GM18951 (cell line): ENCODE measurements around the gene TTC34.

ENCODE experiments used
- POLR2A ChIP-seq: IDR thresholded peaks from 4 replicates; pipeline ENCODE4 v1.6.1; 2011; ENCODE audit warnings: mild to moderate bottlenecking; ENCODE audit not compliant: insufficient read length, insufficient read depth; ENCODE audit errors: extremely low read depth
- in situ Hi-C: fragments of 300-500 bp; cut with MboI; formaldehyde crosslinking; loops from one replicate; pipeline ENCODE4 v1.12.0; 2022; ENCODE audit warnings: low sequenced_read_pairs, mixed read lengths, inconsistent platforms; ENCODE audit not compliant: unreplicated experiment

TTC34 gene

DNA sequence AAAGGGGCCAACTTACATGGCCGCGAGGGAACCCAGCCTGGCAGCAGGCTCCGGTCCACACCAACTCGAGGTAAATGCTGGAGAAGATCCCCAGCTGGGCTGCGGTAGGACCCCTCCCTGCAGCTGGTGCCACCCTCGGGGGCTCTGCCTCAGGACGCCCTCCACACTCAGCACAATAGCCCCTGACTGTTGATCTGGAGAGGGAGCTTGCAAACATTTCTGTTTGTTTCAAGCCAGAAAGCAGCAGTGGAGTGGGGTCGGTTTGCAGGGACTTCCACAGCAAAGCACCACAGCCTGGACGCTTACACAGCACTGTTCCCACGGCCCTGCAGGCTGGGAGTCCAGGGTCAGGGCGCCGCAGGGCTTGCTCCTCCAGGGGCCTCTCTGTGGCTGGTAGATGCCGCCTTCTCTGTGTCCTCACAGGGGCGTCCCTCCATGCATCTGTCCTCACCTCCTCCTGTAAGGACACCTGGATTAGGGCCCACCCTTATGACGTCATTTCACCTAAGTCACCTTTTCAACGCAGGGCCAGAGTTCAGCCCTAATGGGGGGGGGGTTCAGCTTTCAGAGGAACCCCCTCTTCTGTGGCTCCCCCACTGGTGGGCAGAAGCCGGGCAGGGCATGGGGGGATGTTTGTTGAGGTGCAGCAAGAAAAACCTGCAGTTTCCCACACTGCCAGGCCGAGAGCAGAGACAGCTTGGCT, 24.1 kb upstream of the TTC34 start:
- TF ChIP-seq POLR2A, result no peak
- in situ Hi-C loops, result no loop called here

DNA sequence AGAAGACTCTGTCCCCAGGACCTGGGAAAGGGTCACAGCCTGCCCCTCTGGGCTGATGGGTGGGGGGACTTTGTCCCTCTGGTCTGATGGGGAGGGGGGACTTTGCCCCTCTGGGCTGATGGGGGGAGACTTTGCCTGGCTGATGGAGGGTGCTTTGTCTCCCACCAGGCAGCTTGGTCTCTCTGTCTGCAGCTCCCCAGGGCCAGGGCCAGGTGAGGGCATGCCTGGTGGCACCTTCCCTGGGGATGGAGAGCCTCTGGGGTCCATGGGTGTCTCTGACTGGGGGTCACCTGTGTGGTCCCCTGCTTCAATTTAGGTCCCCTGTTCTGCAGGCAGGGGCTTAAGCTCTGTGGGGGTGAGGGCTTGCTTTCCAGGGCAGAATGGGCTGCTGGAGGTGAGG, 23.5 kb upstream of the TTC34 start:
- no peak for TF ChIP-seq POLR2A
- in situ Hi-C loops, result no loop called here

DNA sequence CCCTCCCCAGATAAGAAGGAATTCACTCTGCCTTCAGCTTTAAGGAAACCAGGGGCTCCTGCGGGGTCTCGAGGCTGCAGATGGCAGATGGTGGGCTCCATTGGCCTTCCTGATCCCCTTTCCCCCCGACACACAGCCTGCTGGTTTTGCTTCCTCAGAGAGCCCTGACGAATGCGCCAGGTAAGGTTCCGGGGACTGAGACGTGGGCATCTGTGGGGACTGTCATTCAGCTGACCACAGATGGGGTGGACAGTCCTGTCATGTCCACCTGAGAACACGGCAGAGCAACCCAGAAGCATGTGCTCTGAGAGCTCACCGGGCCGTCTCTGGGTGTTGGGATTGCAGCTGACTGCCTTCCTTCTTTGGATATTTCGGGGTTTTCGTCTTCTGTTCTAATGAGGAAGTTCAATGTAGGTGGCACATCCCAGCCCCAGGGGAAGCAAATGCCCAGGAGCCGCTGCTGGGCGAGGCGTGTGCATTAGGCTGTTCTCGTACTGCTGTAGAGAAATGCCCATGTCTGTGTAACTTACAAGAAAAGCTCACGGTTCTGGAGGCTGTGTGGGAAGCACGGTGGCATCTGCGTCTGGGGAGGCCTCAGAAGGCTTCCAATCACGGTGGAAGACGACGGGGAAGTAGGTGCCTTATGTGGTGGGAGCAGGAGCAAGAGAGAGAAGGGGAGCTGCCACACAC, 22.6 kb upstream of the TTC34 start:
- in situ Hi-C loops, result no loop called here
- TF ChIP-seq POLR2A, result no peak

DNA sequence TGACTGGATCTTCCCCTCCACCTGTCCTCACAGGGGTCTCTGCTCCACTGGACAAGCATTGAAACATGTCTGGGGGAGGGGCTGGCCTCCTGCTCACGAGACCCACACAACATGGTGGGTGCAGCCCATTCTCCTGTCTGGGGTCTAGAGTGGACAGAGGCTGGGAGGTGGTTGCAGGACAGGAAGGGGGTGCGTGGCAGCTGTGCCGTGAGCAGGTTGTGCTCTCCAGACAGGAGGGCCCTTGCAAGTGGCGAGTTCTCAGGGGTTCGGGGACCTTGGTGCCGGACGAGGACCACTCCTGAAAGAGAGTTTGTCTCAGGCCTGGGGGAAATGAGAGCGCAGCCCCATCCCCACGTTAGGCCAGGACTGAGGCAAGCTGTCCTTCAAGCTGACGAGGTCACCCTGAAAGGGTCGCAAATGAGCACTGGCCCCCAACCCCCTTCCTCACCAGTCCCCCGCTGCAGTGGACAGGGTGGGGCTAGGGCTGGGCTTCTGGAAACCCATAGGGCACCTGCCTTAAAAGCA, 21.2 kb upstream of the TTC34 start:
- TF ChIP-seq POLR2A, result no peak
- in situ Hi-C loops, result no loop called here

DNA sequence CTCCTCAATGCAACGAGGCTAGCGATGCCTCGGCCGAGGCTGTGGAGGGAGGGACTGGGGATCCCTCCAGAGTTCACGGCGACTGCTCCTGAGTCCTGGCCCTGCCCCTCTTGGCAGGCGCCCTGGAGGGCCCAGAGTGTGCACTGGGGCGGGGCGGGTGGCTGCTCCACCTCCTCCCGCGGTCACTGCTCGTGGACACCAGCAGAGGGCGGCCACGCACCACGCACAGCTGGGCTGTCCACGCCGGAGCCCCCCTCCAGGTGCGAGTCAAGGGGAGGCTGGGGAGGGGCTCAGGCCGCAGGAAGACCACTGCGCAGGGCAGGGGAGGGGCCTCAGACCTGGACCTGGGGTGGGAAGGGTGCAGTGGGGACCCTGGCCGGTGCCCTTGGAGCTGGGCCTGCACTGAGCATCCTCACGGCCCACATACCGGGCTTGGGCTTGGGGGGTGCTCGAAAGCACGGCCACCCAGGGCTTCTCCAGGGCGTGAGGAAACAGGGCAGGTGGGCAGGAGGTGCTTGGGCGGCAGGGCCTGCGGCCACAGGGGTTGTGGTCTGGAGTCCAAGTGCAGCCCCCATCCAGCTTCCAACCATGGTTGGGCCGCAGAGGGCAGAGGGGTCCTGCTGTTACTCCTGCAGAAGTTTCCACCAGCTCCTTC, 20.6 kb upstream of the TTC34 start:
- in situ Hi-C loops, result no loop called here
- no peak for TF ChIP-seq POLR2A

DNA sequence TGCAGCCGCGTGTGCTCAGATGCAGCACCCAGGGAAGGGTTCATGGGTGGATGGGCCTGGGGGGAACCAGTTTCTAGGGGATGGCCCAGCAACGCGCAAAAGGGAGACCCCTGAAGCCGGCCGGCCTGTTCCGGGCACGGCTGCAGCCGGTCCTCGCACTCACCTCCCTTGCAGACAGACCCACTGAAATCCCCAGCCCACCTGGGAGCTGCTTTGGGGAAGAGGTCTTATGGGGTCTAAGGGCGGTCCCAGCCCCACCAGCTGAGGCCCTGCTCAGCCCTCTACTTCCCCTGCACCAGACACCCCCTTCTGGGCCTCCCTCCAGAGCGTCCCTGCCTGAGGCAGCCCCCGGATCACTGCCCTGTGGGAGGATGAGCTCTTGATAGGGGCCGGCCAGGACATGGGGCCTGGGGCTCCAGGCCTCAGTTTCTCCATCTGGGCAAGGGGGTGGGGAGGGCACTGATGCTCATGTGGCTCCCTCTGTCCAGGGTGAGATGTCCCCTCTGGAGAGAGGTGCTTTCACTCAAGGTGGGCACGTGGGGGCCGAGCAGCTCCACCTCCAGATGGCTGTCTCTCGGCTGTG, 20.0 kb upstream of the TTC34 start:
- in situ Hi-C loops, result no loop called here
- no peak for TF ChIP-seq POLR2A

DNA sequence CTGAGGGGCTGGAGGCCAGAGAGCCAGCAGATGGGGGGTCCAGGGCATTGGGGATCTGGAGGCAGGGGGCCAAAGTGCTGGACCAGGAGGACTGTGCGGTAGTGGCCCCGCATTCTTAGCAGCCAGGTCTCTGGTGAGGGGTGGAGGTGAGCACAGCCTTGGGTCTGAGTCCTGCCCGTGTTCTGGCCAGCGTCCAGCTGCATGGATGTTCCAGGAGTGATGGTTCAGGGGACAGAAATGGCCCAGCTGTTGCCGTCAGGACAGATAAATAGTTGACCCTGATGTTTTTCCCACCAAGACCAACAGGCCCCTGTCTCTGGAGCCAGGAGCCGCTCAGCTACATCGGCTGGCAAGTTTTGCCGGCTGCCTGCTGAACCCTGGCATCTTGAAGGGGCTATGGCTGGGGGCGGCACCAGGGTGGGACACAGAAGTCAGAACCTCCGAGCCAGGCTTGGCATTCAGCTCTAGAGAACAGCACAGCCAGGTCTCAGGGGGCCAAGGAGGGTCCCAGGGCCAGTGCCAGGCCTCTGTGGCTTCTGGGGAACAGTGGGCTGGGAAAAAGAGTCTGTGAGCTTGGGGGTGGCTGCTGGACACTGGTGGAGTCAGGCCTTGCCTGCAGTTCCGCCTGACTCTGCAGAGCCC, 19.4 kb upstream of the TTC34 start:
- in situ Hi-C loops, result no loop called here
- no peak for TF ChIP-seq POLR2A

DNA sequence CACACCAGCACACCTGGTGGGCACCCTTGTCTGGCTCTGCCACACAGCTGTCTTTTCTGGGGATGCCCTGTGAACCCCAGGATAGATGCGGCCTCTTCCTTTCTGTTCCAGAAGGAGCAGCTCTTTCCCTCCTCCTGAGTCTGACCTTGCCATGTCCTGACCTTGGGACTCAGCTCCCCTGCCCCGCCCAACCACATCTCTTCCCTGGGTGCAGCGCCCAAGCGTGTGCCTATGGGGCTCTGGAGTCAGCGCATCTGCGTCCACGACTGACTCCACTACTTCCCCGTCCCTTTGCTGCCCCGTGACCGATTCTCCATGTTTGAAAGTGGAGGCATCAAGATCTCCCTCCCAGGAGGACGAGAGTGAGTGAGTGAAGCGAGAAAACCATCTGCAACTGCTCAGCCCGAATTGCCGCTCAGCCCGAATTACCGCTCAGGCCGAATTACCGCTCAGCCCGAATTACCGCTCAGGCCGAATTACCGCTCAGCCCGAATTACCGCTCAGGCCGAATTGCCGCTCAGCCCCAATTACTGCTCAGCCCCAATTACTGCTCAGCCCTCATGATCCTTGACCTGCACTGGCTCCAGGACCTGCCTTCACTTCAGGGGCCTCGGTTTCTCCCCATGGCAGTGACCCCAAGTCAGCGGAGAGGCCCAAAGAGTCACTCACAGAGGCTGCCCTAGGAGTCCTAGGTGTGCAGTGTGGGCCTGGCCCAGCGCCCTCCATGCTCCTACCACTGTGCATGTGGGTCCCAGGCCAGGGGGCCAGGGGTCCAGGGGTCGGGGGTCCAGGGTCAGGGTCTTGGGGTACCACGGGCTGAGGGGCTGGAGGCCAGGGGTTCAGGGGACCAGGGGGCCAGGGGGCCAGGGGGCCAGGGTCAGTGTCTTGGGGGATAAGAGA, 18.6 kb upstream of the TTC34 start:
- no peak for TF ChIP-seq POLR2A
- in situ Hi-C loops, result no loop called here

- no peak for TF ChIP-seq POLR2A
- in situ Hi-C loops, result no loop called here
These were observed 17.9 kb upstream of the TTC34 start for GRCh38 chr1:2819429-2819828.

DNA sequence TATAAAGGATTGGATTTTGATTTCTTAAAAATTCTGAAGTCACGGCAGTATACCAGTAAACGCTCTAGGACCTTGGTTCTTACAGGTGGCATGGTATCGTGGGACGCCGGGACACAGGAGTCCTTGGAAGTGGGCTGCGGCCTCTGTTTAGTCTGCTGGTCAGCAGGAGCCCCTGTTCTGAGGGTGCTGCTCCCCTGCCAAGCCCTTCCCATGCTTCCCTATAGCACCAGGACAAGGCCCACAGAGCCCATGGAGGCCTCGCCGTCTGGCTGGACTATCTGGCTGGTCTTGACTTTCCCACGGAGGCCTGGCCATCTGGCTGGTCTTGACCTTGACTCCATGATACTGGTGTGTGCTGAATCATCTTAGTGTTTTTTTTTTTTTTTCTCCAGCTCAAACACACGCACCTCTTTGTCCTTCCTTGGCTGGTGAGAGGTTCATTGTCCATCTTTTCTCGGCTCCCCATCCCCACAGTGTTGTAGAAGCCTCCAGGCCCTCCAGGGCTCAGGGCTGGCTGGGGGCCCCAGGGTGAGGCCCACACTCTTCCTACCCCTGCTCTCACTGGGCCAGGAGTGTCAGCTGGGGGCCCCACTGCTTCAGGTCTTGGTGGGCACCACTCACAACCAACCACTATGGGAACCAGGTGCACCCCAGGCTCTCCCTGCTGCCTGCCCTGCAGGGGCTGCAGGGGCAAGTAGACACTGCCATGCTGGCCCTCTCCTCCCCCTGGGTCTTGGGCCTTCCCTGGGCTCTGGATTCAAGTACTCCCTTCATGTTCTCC, 16.5 kb upstream of the TTC34 start:
- no peak for TF ChIP-seq POLR2A
- in situ Hi-C loops, result no loop called here

GRCh38 chr1:2816786-2817185, 15.3 kb upstream of the TTC34 start:
- in situ Hi-C loops, result no loop called here

More at GRCh38 chr1:2816786-2817185, 15.3 kb upstream of the TTC34 start:
- TF ChIP-seq POLR2A, result no peak
